Adrenal gland (tissue), 5 donors: ENCODE data around the gene OR2A5.

Source experiments
- CTCF ChIP-seq, 6 experiments: fragments of 450-650 bp in 4 of 6; fragments of 200-600 bp in 2 of 6; sonication (generic) in 1 of 6; IDR thresholded peaks; 1 replicate in 5 of 6; 2 replicates in 1 of 6; pipeline versions ENCODE4 v1.5.1 to v1.8.0; 2016 to 2021; ENCODE audit warnings: antibody characterized with exemption in 6 of 6, mild to moderate bottlenecking in 2 of 6, moderate library complexity in 1 of 6
- POLR2A ChIP-seq, 2 donors: fragments of 450-650 bp; IDR thresholded peaks; one replicate each; pipeline ENCODE4 v1.6.1; 2017; ENCODE audit warnings: antibody characterized with exemption in 2 of 2, mild to moderate bottlenecking in 2 of 2, moderate library complexity in 1 of 2
- donor health status: DM: no; HTN: no; CAD: no.

GRCh38 chr7:144028547-144028946 is 20.2 kb upstream of the OR2A5 start:
- TF ChIP-seq CTCF (IDR thresholded peaks at IDR 0.05) (no peak), POLR2A (IDR thresholded peaks at IDR 0.05) (no peak)
